ENCODE measurements around the gene SSMEM1.
"Not testable (repeated sequence)": the region's sequence is repeated elsewhere in the genome, so short reads cannot be mapped to it uniquely, and the experiment has no call there.

The SSMEM1 gene

GRCh38 chr7:130213828-130214227 is 6.2 kb downstream of the SSMEM1 start:
- TF ChIP-seq ZFX (IDR thresholded peaks at IDR 0.05) (no peak), CTCF (conservative IDR thresholded peaks at IDR 0.05) (no peak)

GRCh38 chr7:130216025-130216424 is 8.4 kb downstream of the SSMEM1 start:
- no peak overlapping the region for H3K27ac ChIP-seq
- TF ChIP-seq ZFX (IDR thresholded peaks at IDR 0.05), result no peak
- TF ChIP-seq CTCF (conservative IDR thresholded peaks at IDR 0.05), result no peak

More at GRCh38 chr7:130213828-130214227, 6.2 kb downstream of the SSMEM1 start:
- H3K27ac ChIP-seq, result no peak overlapping the region

- TF ChIP-seq CTCF (conservative IDR thresholded peaks at IDR 0.05), result no peak
- no peak overlapping the region for H3K27ac ChIP-seq
Observed at GRCh38 chr7:130216750-130217149, 9.1 kb downstream of the SSMEM1 start.

GRCh38 chr7:130218806-130219620 is 11.4 kb downstream of the SSMEM1 start:
- TF ChIP-seq CTCF (conservative IDR thresholded peaks at IDR 0.05), result no peak
- TF ChIP-seq ZFX (IDR thresholded peaks at IDR 0.05), result no peak
- no peak overlapping the region for H3K27ac ChIP-seq

- no peak for TF ChIP-seq ZFX (IDR thresholded peaks at IDR 0.05)
- no peak overlapping the region for H3K27ac ChIP-seq
Observed at GRCh38 chr7:130219871-130220270, 12.2 kb downstream of the SSMEM1 start.

- H3K27ac ChIP-seq, result no peak overlapping the region
- no peak for TF ChIP-seq CTCF (conservative IDR thresholded peaks at IDR 0.05)
- TF ChIP-seq ZFX (IDR thresholded peaks at IDR 0.05), result no peak
Observed at GRCh38 chr7:130221746-130222145, 14.1 kb downstream of the SSMEM1 start.

GRCh38 chr7:130223646-130224045 is 16.0 kb downstream of the SSMEM1 start:
- no peak overlapping the region for H3K27ac ChIP-seq
- no peak for TF ChIP-seq CTCF (conservative IDR thresholded peaks at IDR 0.05)

GRCh38 chr7:130224210-130224609 is 16.6 kb downstream of the SSMEM1 start:
- H3K27ac ChIP-seq, result no peak overlapping the region
- TF ChIP-seq ZFX (IDR thresholded peaks at IDR 0.05), result no peak
- no peak for TF ChIP-seq CTCF (conservative IDR thresholded peaks at IDR 0.05)

GRCh38 chr7:130224923-130225322 is 17.3 kb downstream of the SSMEM1 start:
- H3K27ac ChIP-seq, result not testable (repeated sequence)

Measured in C4-2B (cell line).